Spinal cord (tissue), 10 donors: ENCODE measurements around the gene PSD2. TPM values are rescaled to one million over a fixed set of nuclear protein-coding genes. Genes with fewer than 3 reads are reported as not detected.

Source experiments
- DNase-seq, 6 donors: peaks; one replicate each; pipeline versions ENCODE4 v3.0.0 to v3.0.0-alpha.2; 2013 to 2015; ENCODE audit warnings: low spot score in 6 of 6, low read depth in 4 of 6
- H3K27ac ChIP-seq: one replicate; pipeline ENCODE4 v1.5.1; 2013; ENCODE audit warnings: low read depth, low read length, control low read depth
- H3K27me3 ChIP-seq: one replicate; pipeline ENCODE4 v1.6.1; 2013; ENCODE audit warnings: low read length; ENCODE audit not compliant: control insufficient read depth, insufficient read depth
- H3K36me3 ChIP-seq: one replicate; pipeline ENCODE4 v1.6.1; 2013; ENCODE audit warnings: low read length; ENCODE audit not compliant: control insufficient read depth, insufficient read depth
- H3K4me1 ChIP-seq: one replicate; pipeline ENCODE4 v1.6.1; 2013; ENCODE audit warnings: low read length; ENCODE audit not compliant: control insufficient read depth, insufficient read depth
- H3K4me3 ChIP-seq: one replicate; pipeline ENCODE4 v1.5.1; 2013; ENCODE audit warnings: low read depth, low read length, control low read depth
- H3K9me3 ChIP-seq: one replicate; pipeline ENCODE4 v1.6.1; 2013; ENCODE audit warnings: low read length; ENCODE audit not compliant: control insufficient read depth, insufficient read depth
- WGBS: methylation state at CpG from one replicate; pipeline ENCODE4 v1.1.5; 2013; ENCODE audit warnings: missing lambda C conversion rate; ENCODE audit not compliant: insufficient coverage; 5-methylcytosine and 5-hydroxymethylcytosine counted together
- polyA plus RNA-seq, 2 donors: library from polyadenylated mRNA; unstranded; fragments of 120-200 nt; gene quantifications; one replicate each; pipeline ENCODE4 v1.2.1, GENCODE V29; 2013; ENCODE audit not compliant: insufficient read length in 2 of 2
- total RNA-seq, 2 donors: library from RNA; depleted of rRNA in 1 of 2; stranded (reverse); fragments of 120-200 nt in 1 of 2; fragments of >200 nt in 1 of 2; gene quantifications; one replicate each; pipeline versions ENCODE4 v1.2.3 to v1.2.4, GENCODE V29; 2013 to 2014
- donor health status: healthy.

Gene PSD2
- total and polyA plus RNA-seq, 4 donors, result 7.5 to 40.8 (median 28.2) TPM

- 95% methylated on average over 6 of the region's 7 CpGs for WGBS
- H3K27me3 ChIP-seq, result peaks cover 6% of the 10 kb centered on the region
- H3K36me3 ChIP-seq, result peaks cover 48% of the 10 kb centered on the region
- no peak overlapping the region for H3K27ac ChIP-seq
- peaks cover 20% of the 10 kb centered on the region for H3K4me1 ChIP-seq
- H3K4me3 ChIP-seq, result no peak overlapping the region
- no peaks in the 10 kb centered on the region for H3K9me3 ChIP-seq
- no peak for DNase-seq
Measured at GRCh38 chr5:139842321-139842720, 46.7 kb downstream of the PSD2 start.

- no peak for DNase-seq
- H3K27ac ChIP-seq, result no peak overlapping the region
- H3K4me3 ChIP-seq, result no peak overlapping the region
- 62% methylated on average over 3 of the region's 5 CpGs for WGBS
- H3K4me1 ChIP-seq, result peaks cover 20% of the 10 kb centered on the region
- peaks cover 31% of the 10 kb centered on the region for H3K36me3 ChIP-seq
- no peaks in the 10 kb centered on the region for H3K9me3 ChIP-seq
- peaks cover 6% of the 10 kb centered on the region for H3K27me3 ChIP-seq
Measured at GRCh38 chr5:139843991-139844390, 48.4 kb downstream of the PSD2 start.

GRCh38 chr5:139844472-139845145 lies 49.0 kb downstream of the PSD2 start:
- peaks cover 6% of the 10 kb centered on the region for H3K27me3 ChIP-seq
- peaks cover 20% of the 10 kb centered on the region for H3K4me1 ChIP-seq
- H3K9me3 ChIP-seq, result no peaks in the 10 kb centered on the region
- H3K36me3 ChIP-seq, result peaks cover 25% of the 10 kb centered on the region
- H3K4me3 ChIP-seq, result no peak overlapping the region
- peak in 5 of 6 donors; percentile 38 to 87 (median 60) for DNase-seq
- H3K27ac ChIP-seq, result no peak overlapping the region
- 37% methylated on average over 17 of the region's 18 CpGs for WGBS

- 64% methylated on average over 10 of the region's 18 CpGs for WGBS
- H3K36me3 ChIP-seq, result peaks cover 27% of the 10 kb centered on the region
- no peak overlapping the region for H3K27ac ChIP-seq
- no peak overlapping the region for H3K4me3 ChIP-seq
- H3K4me1 ChIP-seq, result peaks cover 20% of the 10 kb centered on the region
- no peaks in the 10 kb centered on the region for H3K9me3 ChIP-seq
- H3K27me3 ChIP-seq, result peaks cover 6% of the 10 kb centered on the region
- DNase-seq, result no peak
Measured at GRCh38 chr5:139845846-139846681, 50.5 kb downstream of the PSD2 start.

GRCh38 chr5:139847091-139847490 lies 51.5 kb downstream of the PSD2 start:
- Histone ChIP-seq H3K27ac (no peak overlapping the region), H3K4me1 (peaks cover 20% of the 10 kb centered on the region), H3K27me3 (peaks cover 6% of the 10 kb centered on the region), H3K9me3 (no peaks in the 10 kb centered on the region), H3K4me3 (no peak overlapping the region), H3K36me3 (peaks cover 37% of the 10 kb centered on the region)
- no peak for DNase-seq
- 46% methylated on average over 7 of the region's 10 CpGs for whole genome bisulfite sequencing

DNA sequence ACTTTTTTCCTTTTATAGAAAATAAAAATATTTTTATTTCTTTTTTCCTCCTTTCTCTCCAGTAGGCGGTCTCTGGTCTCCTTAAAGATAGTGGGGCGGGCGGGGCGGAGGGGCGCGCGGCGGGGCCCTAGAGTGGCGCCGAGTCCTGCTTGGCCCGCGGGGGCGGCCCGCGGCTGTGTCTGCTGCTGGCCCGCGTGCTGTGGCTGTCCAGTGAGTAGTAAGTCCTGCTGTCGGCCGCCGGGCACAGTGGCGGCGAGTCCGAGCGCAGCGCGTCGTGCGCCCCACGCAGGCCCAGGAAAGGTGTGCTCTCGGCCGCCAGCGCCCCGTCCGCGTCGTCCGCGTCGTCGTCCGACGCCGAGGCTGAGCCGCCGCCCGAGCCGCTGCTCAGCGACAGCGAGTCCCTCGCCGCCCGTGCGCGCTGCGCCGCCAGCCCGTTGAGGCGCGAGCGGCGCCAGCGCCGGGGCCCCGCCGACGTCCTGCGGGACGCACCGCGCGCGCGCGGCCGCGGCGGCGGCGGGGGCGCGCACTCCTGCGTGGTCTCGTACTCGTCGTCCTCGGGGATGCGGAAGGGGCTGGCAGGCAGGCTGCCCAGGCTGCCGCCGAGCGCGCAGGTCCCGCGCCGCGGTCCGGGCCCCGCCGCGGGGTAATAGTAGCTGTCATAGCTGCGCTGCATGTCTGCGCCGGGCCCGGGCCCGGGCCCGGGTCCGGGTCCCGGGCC lies 52.3 kb downstream of the PSD2 start:
- Histone ChIP-seq H3K27me3 (peaks cover 6% of the 10 kb centered on the region), H3K4me3 (no peak overlapping the region), H3K4me1 (peaks cover 20% of the 10 kb centered on the region), H3K36me3 (peaks cover 38% of the 10 kb centered on the region), H3K27ac (no peak overlapping the region), H3K9me3 (no peaks in the 10 kb centered on the region)
- peak in 5 of 6 donors; percentile 48 to 93 (median 52) for DNase-seq
- WGBS, result 2% methylated on average over 107 of the region's 107 CpGs

GRCh38 chr5:139848508-139849100 lies 53.0 kb downstream of the PSD2 start:
- Histone ChIP-seq H3K4me3 (peak overlapping the region; percentile 16), H3K27ac (no peak overlapping the region), H3K36me3 (peaks cover 34% of the 10 kb centered on the region), H3K27me3 (peaks cover 6% of the 10 kb centered on the region), H3K4me1 (peaks cover 18% of the 10 kb centered on the region), H3K9me3 (no peaks in the 10 kb centered on the region)
- DNase-seq, result no peak
- WGBS, result 22% methylated on average over 32 of the region's 43 CpGs

GRCh38 chr5:139849501-139849900 lies 53.9 kb downstream of the PSD2 start:
- Histone ChIP-seq H3K27ac (no peak overlapping the region), H3K4me3 (no peak overlapping the region), H3K27me3 (peaks cover 6% of the 10 kb centered on the region), H3K36me3 (peaks cover 34% of the 10 kb centered on the region), H3K9me3 (no peaks in the 10 kb centered on the region), H3K4me1 (peaks cover 13% of the 10 kb centered on the region)
- 73% methylated on average over 7 of the region's 7 CpGs for WGBS
- no peak for DNase-seq

- Histone ChIP-seq H3K4me1 (peaks cover 9% of the 10 kb centered on the region), H3K4me3 (no peak overlapping the region), H3K27ac (no peak overlapping the region), H3K27me3 (peaks cover 6% of the 10 kb centered on the region), H3K36me3 (peaks cover 36% of the 10 kb centered on the region), H3K9me3 (no peaks in the 10 kb centered on the region)
- no peak for DNase-seq
- 53% methylated on average over 2 of the region's 2 CpGs for WGBS
Measured at GRCh38 chr5:139849942-139850341, 54.3 kb downstream of the PSD2 start.
